ENCODE measurements around the gene SRSF5.

- no peak for TF ChIP-seq CTCF (IDR thresholded peaks at IDR 0.05; ENCODE audit: low read depth, low read length)
- TF ChIP-seq EZH2phosphoT487 (IDR thresholded peaks at IDR 0.05; ENCODE audit: low read depth): no peak
Observed at GRCh38 chr14:69719501-69719951, 47.4 kb upstream of the SRSF5 start.
